Inflammatory macrophage treated with lipopolysaccharide for 1 hour (primary cell): Measurements from ENCODE around the gene BATF.

Source experiments
- DNase-seq, 2 donors: peaks; one replicate each; pipeline ENCODE4 v3.0.0-alpha.2; 2020 to 2022

BATF gene

GRCh38 chr14:75535164-75535898, 13.1 kb downstream of the BATF start:
- no peak for DNase-seq

- DNase-seq: no peak
Measured at GRCh38 chr14:75537071-75537470, 14.8 kb downstream of the BATF start.

GRCh38 chr14:75539162-75539560, 16.9 kb downstream of the BATF start:
- DNase-seq: no peak

- DNase-seq: peak; percentile 62 to 72
Measured at GRCh38 chr14:75539561-75540478, 17.6 kb downstream of the BATF start.

- DNase-seq: no peak
Measured at GRCh38 chr14:75540479-75540851, 18.2 kb downstream of the BATF start.

GRCh38 chr14:75542588-75543091, 20.4 kb downstream of the BATF start:
- peak; percentile 93 to 94 for DNase-seq

GRCh38 chr14:75543253-75543652, 21.0 kb downstream of the BATF start:
- no peak for DNase-seq

GRCh38 chr14:75543786-75544185, 21.5 kb downstream of the BATF start:
- no peak for DNase-seq

GRCh38 chr14:75545907-75546306, 23.6 kb downstream of the BATF start:
- no peak for DNase-seq

- DNase-seq: no peak
Measured at GRCh38 chr14:75547552-75548250, 25.4 kb downstream of the BATF start.

- DNase-seq: no peak
Measured at GRCh38 chr14:75548544-75548943, 26.3 kb downstream of the BATF start.

GRCh38 chr14:75549169-75549568, 26.9 kb downstream of the BATF start:
- peak; percentile 84 to 87 for DNase-seq

- no peak for DNase-seq
Measured at GRCh38 chr14:75551021-75551420, 28.8 kb downstream of the BATF start.

GRCh38 chr14:75553157-75553556, 30.9 kb downstream of the BATF start:
- no peak for DNase-seq

- no peak for DNase-seq
Measured at GRCh38 chr14:75553761-75554364, 31.6 kb downstream of the BATF start.

GRCh38 chr14:75554482-75554881, 32.2 kb downstream of the BATF start:
- DNase-seq: no peak

GRCh38 chr14:75558440-75558839, 36.2 kb downstream of the BATF start:
- DNase-seq: peak; percentile 41 to 50

GRCh38 chr14:75559045-75559444, 36.8 kb downstream of the BATF start:
- no peak for DNase-seq

GRCh38 chr14:75559451-75560222, 37.4 kb downstream of the BATF start:
- peak; percentile 66 to 69 for DNase-seq

- peak in 1 of 2 donors; percentile 78 for DNase-seq
Measured at GRCh38 chr14:75561013-75561432, 38.8 kb downstream of the BATF start.

- DNase-seq: no peak
Measured at GRCh38 chr14:75562089-75562488, 39.8 kb downstream of the BATF start.

- DNase-seq: no peak
Measured at GRCh38 chr14:75562489-75562888, 40.2 kb downstream of the BATF start.
